SU-DHL-6 (cell line): ENCODE results near the gene E2F1.

ENCODE experiments used
- EZH2phosphoT487 ChIP-seq: fragments of 200-600 bp; sonication (generic), shearing (Covaris generic); conservative IDR thresholded peaks from 2 replicates; pipeline ENCODE4 v1.6.1; 2018; ENCODE audit warnings: mild to moderate bottlenecking, antibody characterized with exemption, low read length, moderate library complexity, mixed read lengths
- TF ChIP-seq, protein P1 (sequence below): fragments of 200-600 bp; sonication (generic); IDR thresholded peaks from one replicate; pipeline ENCODE4 v1.5.1; 2017; ENCODE audit warnings: antibody characterized with exemption, mild to moderate bottlenecking, low read length, moderate library complexity; ENCODE audit not compliant: insufficient read depth, poor library complexity, severe bottlenecking

GRCh38 chr20:33635341-33635740 is 50.8 kb downstream of the E2F1 start:
- TF ChIP-seq, protein P1, sequence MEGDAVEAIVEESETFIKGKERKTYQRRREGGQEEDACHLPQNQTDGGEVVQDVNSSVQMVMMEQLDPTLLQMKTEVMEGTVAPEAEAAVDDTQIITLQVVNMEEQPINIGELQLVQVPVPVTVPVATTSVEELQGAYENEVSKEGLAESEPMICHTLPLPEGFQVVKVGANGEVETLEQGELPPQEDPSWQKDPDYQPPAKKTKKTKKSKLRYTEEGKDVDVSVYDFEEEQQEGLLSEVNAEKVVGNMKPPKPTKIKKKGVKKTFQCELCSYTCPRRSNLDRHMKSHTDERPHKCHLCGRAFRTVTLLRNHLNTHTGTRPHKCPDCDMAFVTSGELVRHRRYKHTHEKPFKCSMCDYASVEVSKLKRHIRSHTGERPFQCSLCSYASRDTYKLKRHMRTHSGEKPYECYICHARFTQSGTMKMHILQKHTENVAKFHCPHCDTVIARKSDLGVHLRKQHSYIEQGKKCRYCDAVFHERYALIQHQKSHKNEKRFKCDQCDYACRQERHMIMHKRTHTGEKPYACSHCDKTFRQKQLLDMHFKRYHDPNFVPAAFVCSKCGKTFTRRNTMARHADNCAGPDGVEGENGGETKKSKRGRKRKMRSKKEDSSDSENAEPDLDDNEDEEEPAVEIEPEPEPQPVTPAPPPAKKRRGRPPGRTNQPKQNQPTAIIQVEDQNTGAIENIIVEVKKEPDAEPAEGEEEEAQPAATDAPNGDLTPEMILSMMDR = no peak
- no peak for TF ChIP-seq EZH2phosphoT487
